HG03354 (cell line): ENCODE data around the gene RAET1G.
A peak's percentile ranks its signal among the peaks of the same experiment; 100 is the strongest.
"Not testable (repeated sequence)": the region's sequence is repeated elsewhere in the genome, so short reads cannot be mapped to it uniquely, and the experiment has no call there.

Experiments
- ATAC-seq: cut with Tn5 transposase; IDR thresholded peaks from one replicate; pipeline ENCODE4 v1.9.1; 2021; ENCODE audit warnings: mild to moderate bottlenecking; ENCODE audit not compliant: unreplicated experiment, poor library complexity, severe bottlenecking

Gene RAET1G

GRCh38 chr6:149954984-149955653, 32.2 kb upstream of the RAET1G start:
- not testable (repeated sequence) for ATAC-seq

GRCh38 chr6:149954328-149954983, 31.5 kb upstream of the RAET1G start:
- not testable (repeated sequence) for ATAC-seq

DNA sequence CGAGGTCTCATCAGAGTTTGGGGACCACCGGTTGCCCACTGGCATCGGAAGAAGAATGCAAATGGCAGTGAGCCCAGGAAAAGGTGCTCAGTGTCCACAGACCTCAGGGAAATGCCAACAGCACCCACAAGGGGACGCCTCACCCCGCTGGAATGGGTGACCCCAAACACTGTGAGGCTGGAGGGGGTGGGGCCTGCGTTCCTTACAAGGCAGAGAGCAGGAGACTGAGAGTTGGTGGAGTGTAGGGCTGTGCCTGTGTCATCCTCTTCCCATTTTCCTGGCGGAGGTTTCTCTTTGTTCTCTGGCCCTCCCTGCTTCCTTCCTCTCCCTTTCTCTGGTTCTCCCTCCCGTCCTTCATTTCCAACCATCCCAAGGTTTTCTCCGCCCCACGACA, 31.0 kb upstream of the RAET1G start:
- not testable (repeated sequence) for ATAC-seq

- not testable (repeated sequence) for ATAC-seq
Observed at GRCh38 chr6:149953390-149953789, 30.5 kb upstream of the RAET1G start.

DNA sequence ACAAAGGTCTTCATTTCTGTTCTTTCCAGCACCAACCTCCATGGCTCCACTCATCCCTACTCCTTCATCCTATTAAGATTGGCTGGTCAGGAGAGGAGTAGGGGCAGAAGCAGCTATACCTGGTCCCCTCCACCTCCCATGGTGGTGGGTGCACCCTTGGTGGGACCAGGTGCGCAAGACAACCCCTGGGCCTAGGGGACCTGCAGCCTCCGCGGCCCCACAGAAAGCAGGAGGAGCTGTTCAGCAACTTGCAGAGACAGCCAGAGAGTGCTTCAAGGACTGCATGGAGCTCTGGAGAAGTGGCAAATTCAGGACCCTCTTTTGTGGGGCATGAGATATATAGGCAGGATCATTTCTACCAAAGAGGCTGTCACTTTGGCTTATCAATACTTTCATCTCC, 28.7 kb upstream of the RAET1G start:
- no peak for ATAC-seq

DNA sequence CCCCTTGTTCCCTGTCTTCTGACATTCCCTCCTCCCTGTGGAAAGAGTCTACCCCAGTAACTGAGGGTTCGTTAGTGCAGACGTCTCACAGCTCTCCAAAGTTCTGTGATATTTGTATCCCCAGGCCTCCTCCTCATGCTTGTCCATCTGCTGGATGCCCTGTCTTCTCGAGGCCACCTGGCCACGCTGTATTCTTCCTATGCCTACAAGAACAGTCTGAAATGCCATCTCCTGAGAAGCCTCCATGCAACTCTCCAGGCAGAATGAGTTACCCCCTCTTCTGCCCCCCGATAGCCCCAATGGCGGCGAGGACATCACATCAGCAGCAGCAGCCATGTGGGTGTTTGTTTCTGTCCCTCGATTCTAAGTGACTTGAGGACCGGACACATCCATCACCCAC, 28.2 kb upstream of the RAET1G start:
- ATAC-seq: no peak

GRCh38 chr6:149950423-149950822, 27.5 kb upstream of the RAET1G start:
- ATAC-seq: no peak

GRCh38 chr6:149948616-149949015, 25.7 kb upstream of the RAET1G start:
- no peak for ATAC-seq

- ATAC-seq: no peak
Observed at GRCh38 chr6:149948011-149948410, 25.1 kb upstream of the RAET1G start.

DNA sequence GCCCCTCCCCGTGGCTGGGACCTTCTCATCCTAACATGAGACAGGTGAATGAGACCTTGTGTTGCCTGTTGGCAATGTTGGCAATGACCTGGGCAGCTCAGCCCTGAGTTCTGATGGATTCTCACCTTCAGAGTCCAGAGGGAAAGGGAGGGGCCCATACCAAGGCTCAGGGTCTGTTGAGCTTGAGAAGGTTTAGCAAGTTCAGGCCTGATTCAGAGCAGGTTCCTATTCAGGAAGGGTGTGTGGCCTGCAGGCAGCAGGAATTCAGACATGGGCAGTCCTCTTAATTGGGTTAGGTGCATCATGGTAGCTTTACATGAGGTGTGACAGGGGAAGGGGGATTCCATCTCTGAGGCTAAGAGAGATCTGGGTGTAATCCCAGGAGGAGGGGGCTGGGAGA, 24.6 kb upstream of the RAET1G start:
- not testable (repeated sequence) for ATAC-seq

DNA sequence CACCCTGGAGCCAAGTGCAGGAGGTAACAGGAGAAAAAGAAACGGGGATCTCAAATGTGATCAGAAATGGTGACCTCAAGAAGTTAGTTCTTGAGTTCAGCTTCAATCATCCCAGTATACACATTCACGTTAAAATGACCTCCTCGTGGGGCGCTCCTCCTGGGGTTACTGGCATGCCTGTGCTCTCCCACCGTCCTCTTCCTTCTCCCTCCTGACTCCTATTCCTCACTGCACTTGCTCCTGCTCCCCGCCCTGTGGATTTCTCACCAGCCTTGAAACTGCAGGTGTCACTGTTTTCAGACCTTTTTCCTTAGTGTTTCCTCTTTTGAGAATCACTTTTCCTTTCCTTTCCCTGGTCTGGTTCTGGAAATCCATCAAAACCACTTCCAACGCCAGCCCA, 23.7 kb upstream of the RAET1G start:
- ATAC-seq: not testable (repeated sequence)

- ATAC-seq: not testable (repeated sequence)
Observed at GRCh38 chr6:149945276-149945675, 22.4 kb upstream of the RAET1G start.

DNA sequence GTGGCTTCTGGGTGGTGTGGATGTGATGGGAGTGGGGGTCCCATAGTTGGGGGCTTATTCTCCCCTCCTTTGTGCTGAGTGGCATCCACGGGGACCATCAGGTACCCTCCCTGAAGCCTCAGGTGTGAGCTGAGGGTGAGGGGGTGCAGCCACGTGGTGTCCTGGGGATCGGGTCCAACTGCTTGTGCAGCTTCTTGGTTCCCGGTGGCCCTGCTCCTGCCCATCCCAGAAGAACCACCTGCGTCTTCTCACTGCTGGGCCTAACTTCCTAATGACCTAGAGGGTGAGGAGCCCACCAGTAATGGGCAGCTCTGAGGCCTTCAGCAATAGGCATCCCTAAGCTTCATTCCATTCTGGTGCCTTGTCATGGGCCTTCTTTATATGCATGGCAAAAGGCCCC, 20.4 kb upstream of the RAET1G start:
- not testable (repeated sequence) for ATAC-seq

- no peak for ATAC-seq
Observed at GRCh38 chr6:149942461-149942829, 19.5 kb upstream of the RAET1G start.

GRCh38 chr6:149941583-149942460, 18.9 kb upstream of the RAET1G start, which contains the start of gene ULBP2:
Gene ULBP2, plus strand, starts transcription at chr6:149942014. Its CDS starts 59 bp downstream, at chr6:149942073.
- no peak for ATAC-seq

- ATAC-seq: no peak
Observed at GRCh38 chr6:149940672-149940982, 17.7 kb upstream of the RAET1G start.

DNA sequence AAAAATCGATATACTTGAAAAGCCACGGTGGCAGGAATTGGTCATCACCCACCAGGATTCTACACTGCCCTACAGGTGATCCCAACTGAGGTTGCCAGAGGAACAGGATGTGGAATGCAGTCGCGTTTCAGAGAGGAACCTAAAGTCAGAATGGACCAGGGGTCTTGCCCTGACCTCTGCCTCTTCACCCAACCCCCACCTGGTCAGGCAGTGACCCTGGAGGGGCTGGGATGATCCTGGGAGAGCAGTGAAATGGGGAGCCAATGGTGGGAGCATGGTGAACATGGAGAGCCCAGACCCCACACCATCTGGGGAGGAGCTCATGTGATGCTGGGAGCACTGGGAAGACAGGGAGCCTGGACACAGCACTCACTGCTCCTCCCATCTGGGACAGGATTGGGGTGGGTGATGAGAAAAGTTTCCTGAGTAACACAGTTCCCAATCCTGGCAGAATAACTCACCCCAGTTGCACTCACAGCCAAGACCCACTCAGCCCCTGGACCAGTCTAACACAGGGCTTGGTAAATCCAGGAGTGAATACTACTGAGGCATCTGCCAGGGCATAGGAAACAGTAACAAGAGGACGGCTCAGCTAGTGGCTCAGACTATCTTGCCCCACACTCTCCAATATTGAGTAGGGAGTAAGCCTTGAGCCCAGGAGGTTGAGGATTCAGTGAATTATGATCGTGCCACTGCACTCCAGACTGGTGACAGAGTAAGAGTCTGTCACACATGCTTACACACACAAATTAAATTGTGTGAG, 17.2 kb upstream of the RAET1G start:
- no peak for ATAC-seq

DNA sequence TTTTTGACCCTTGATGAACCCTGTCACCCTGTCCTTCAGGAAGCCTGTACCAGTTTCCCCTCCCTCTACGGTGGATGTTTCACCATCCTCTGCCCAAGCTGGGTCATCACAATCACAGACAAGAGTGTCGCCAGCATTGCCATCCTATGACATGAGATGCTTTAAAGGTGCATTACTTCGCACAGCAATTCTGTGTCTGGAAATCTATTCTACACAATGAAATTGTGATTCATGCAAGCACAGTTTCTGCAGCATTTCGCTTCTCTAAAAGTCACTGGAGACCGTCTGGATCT, 16.4 kb upstream of the RAET1G start:
- no peak for ATAC-seq

- ATAC-seq: peak; percentile 87
Observed at GRCh38 chr6:149938571-149939355, 15.8 kb upstream of the RAET1G start.
